ENCODE measurements around the gene LEKR1. TPM values are rescaled to one million over a fixed set of nuclear protein-coding genes. Genes with fewer than 3 reads are reported as not detected.
A peak's percentile ranks its signal among the peaks of the same experiment; 100 is the strongest.
"Not testable (repeated sequence)": the region's sequence is repeated elsewhere in the genome, so short reads cannot be mapped to it uniquely, and the experiment has no call there.

The LEKR1 gene
- total RNA-seq, 2 experiments from 2014 or later = 0.47 to 0.54 TPM

DNA sequence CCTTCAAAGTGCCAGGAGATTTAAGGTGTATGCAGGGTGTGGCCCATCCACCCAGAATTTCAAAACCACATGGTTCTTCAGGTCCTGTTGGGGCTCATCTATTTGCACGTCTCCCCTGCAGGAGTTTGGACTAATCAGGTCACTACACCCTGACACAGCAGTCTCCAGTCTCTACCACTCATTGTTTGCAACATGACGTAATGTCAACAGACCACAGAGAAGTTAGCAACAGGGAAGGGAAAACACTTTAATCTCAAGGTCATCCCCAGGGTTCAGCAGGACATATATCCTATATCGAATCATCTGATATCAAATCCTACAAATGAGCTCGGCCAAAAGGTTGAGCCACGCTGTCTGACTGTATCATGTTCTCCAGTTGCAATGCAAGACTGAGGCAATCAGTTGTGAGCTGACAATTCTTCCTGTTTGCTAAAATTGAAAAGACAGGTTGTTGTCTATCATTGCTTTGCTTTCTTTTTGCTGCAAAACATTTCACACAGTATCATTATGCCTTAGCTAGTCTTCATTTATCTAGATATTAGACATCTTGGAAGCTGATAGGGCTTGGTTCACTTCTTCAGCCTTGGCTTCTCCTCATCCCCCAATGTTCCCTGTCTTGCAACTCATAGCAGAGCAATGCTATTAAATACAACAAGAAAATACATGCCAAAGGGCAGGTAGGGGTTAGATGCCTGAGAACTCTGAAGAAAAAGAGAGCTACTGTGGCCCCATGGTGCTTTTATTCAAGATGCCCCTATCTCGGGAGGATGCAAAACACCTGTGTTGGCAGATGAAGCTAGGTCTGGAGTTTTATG lies 13.4 kb upstream of the LEKR1 start:
- no peaks in the 10 kb centered on the region for H3K27me3 Mint-ChIP-seq
- ChIA-PET CTCF (interaction anchor here (0.9 to 1.4 kb wide), 2 partner anchors 10 to 26 kb away, joined by 3 read pairs; no protein-coding TSS in a partner anchor), POLR2A (no interaction called here)
- H3K36me3 Mint-ChIP-seq (ENCODE audit: low read depth) = peaks cover 48% of the 10 kb centered on the region
- peak overlapping the region; percentile 12 for H3K4me3 Mint-ChIP-seq
- peak; percentile 11 for DNase-seq
- H3K4me1 Mint-ChIP-seq = peaks cover 58% of the 10 kb centered on the region
- H3K27ac Mint-ChIP-seq = peak overlapping the region; percentile 72
- peaks cover 13% of the 10 kb centered on the region for H3K9me3 Mint-ChIP-seq

DNA sequence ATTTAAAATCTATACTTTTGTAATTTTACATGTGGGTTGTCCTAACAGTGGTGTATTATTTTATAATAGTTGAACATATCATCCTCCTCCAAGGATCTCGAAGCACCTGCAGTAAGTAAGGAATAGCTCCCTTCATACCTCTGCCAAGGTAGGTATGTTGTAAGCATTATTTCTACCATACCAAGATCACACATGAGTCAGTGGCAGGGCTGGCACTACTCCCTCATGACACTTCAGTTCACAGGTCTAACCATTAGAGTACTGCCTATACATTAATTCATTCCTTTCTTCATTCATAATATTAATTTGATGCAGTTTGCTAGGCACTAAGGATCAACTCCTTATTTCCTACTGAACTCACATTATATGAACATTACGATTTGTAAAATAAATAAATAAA lies 11.9 kb upstream of the LEKR1 start:
- H3K4me1 Mint-ChIP-seq = peaks cover 73% of the 10 kb centered on the region
- H3K9me3 Mint-ChIP-seq = peaks cover 8% of the 10 kb centered on the region
- ChIA-PET POLR2A (interaction anchor here (0.5 kb wide), 1 partner anchor 139 kb away, joined by 3 read pairs; no protein-coding TSS in a partner anchor), CTCF (no interaction called here)
- H3K36me3 Mint-ChIP-seq (ENCODE audit: low read depth) = peaks cover 42% of the 10 kb centered on the region
- DNase-seq = no peak
- no peak overlapping the region for H3K4me3 Mint-ChIP-seq
- H3K27me3 Mint-ChIP-seq = no peaks in the 10 kb centered on the region
- no peak overlapping the region for H3K27ac Mint-ChIP-seq

DNA sequence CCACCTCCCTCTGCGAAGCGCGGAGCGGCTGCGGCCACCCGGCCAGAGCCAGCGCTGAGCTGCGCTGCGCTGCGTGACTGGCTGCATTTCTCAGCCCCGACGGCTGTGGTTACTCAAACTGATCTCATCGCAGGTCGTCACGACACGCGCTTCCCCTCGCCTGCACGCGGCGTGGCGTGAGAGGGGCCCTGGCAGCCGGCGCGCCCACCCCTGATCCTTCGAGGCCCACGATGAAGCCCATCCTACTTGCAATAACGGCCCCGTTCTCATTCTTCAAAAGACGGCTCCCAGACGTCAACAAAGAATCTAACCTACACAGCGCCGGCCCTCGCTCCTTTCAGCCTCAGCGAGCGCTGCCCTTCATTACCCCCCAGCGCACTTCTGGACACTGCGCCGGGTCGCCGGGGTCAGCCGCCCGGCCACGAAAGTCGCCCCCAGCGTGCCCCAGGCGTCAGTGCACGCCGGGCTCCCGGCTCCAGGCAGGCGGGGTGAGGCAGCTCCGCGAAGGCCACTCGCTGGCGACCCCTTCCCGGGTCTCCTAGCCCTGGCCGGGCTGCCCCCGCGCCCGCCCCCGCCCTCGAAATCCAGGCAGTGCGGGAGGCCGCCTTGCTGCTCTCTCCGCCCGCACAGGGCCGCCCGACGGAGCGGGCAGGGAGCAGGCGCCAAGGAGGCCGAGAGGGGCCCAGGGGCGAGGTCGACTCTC lies 9.9 kb upstream of the LEKR1 start:
- H3K36me3 Mint-ChIP-seq (ENCODE audit: low read depth) = peaks cover 36% of the 10 kb centered on the region
- ChIA-PET POLR2A (no interaction called here), CTCF (no interaction called here)
- no peaks in the 10 kb centered on the region for H3K27me3 Mint-ChIP-seq
- peaks cover 4% of the 10 kb centered on the region for H3K9me3 Mint-ChIP-seq
- H3K4me1 Mint-ChIP-seq = peaks cover 78% of the 10 kb centered on the region
- H3K27ac Mint-ChIP-seq = peak overlapping the region; percentile 98
- H3K4me3 Mint-ChIP-seq = peak overlapping the region; percentile 85
- DNase-seq = peak; percentile 50

DNA sequence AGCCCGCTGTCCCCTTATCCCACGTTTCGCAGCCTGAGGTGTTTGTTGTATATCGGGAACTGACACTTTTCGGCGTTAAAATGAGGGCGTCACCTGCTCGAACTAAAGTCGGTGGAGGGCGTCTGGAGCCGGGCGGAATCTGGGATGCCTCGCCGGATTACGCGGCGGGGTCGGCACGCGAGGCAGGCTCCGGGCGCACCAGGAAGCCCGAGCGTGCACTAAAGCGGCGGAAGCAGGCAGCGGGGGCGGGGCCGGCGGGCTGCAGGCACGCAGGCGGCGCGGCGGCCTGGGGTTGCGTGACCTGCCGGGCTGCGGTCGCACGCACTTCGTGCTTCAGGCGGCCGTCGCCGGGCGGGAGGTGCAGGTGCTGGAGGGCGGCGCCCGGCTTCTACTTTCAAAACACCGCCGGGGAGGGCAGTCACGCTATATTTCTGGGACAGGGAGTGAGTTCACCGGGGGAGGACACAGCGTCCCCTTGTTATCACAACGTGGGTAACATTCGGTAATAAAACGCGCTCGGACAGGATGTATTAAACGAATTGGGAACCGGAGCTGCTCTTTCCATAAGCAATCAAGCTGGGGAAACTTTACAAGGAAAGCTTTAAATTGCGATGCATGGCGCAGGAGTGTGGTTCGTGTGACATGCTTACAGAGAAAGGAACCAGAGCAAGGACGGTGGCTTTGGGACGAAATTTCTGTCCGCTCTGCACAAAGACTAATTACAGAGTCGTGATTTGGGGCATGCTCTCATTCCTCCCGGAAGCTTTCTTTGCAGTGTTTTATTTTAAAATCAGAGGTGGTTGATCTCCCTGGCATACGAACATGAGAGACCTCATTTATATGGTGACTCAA lies 9.1 kb upstream of the LEKR1 start:
- POLR2A ChIA-PET = no interaction called here
- CTCF ChIA-PET = interaction anchor here (0.7 kb wide), 1 partner anchor 13 kb away, joined by 3 read pairs; no protein-coding TSS in a partner anchor

DNA sequence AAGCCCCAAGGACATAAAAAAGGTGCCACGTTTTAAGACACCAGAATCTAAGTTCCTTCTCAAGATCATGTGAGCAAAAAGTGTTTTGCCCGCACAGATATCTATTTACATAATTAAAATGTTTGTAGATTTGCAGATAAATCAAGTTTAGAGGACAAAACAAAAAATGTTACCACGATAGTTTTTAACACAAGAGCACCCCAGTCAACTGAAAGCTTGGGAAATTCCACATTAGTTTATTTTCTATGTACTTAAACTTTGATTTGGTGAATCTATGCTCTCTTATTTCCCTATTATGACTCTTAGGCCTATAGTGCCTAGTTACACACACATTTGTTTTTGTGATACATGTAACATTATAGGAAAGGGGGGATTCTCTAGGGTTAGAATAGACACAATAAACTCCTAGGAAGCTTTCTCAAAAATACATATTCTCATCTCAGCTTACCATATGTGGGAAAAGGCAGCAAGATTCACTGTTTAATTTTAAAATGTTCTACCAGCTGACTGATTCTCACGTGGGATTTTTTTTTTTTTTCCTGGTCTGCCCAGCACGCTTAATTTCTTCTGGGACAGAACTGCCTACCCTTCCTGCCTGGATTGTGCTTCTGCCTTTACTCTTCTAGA lies 8.4 kb upstream of the LEKR1 start:
- ChIA-PET CTCF (interaction anchor here (0.6 to 0.7 kb wide), 2 partner anchors 13 to 15 kb away, joined by 3 read pairs; no protein-coding TSS in a partner anchor), POLR2A (no interaction called here)
- Mint-ChIP-seq H3K27ac (peak overlapping the region; percentile 96), H3K27me3 (no peaks in the 10 kb centered on the region), H3K36me3 (ENCODE audit: low read depth) (peaks cover 37% of the 10 kb centered on the region), H3K9me3 (peaks cover 7% of the 10 kb centered on the region), H3K4me1 (peaks cover 70% of the 10 kb centered on the region), H3K4me3 (peak overlapping the region; percentile 77)
- no peak for DNase-seq

More for the DNA sequence above, 9.1 kb upstream of the LEKR1 start:
- H3K27me3 Mint-ChIP-seq = no peaks in the 10 kb centered on the region
- H3K36me3 Mint-ChIP-seq (ENCODE audit: low read depth) = peaks cover 38% of the 10 kb centered on the region
- H3K9me3 Mint-ChIP-seq = peaks cover 7% of the 10 kb centered on the region
- peaks cover 77% of the 10 kb centered on the region for H3K4me1 Mint-ChIP-seq
- H3K27ac Mint-ChIP-seq = peak overlapping the region; percentile 96
- DNase-seq = peak; percentile 92
- H3K4me3 Mint-ChIP-seq = peak overlapping the region; percentile 77

DNA sequence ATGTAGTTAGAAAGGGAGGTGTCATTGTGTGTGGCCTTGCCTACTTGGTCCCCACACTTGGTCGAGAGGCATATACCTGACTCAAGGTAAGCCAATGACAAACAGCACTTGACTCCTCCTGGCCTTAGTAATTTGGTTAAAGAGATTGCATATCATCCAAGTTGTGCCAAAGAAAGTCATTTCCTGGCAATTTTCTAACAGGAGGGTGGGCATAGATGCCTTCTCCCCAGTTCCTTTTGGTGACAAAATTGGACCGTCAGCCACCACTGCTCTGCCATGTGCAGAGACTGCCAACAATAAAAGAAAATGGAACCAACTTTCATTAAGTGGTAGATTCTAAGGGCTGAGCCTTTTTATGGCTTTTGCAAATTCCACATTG lies 7.9 kb upstream of the LEKR1 start:
- Mint-ChIP-seq H3K27me3 (no peaks in the 10 kb centered on the region), H3K9me3 (peaks cover 7% of the 10 kb centered on the region), H3K4me1 (peaks cover 68% of the 10 kb centered on the region), H3K36me3 (ENCODE audit: low read depth) (peaks cover 36% of the 10 kb centered on the region), H3K4me3 (peak overlapping the region; percentile 77), H3K27ac (peak overlapping the region; percentile 96)
- ChIA-PET POLR2A (no interaction called here), CTCF (no interaction called here)
- no peak for DNase-seq

DNA sequence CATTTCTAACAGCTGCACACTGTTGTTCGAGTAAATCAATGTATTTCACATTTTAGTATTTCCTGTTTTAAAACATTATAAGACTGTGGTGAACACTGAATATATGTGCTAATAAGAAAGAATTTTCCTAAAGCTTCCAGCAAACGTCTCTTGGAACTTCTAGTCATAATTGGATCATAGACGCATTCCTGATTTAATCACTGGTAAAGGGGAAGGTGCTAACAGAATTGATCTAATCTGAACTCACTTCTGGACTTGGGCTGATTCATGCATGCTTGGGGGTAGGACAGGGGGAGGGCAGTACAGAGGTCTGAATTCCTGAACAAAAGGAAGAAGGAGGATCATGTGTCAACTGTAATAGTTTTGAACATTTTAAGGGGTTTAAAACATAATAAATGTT lies 7.3 kb upstream of the LEKR1 start:
- H3K9me3 Mint-ChIP-seq = peaks cover 7% of the 10 kb centered on the region
- H3K4me3 Mint-ChIP-seq = no peak overlapping the region
- ChIA-PET POLR2A (no interaction called here), CTCF (no interaction called here)
- H3K4me1 Mint-ChIP-seq = peaks cover 69% of the 10 kb centered on the region
- peaks cover 34% of the 10 kb centered on the region for H3K36me3 Mint-ChIP-seq (ENCODE audit: low read depth)
- no peaks in the 10 kb centered on the region for H3K27me3 Mint-ChIP-seq
- no peak for DNase-seq
- H3K27ac Mint-ChIP-seq = peak overlapping the region; percentile 16

DNA sequence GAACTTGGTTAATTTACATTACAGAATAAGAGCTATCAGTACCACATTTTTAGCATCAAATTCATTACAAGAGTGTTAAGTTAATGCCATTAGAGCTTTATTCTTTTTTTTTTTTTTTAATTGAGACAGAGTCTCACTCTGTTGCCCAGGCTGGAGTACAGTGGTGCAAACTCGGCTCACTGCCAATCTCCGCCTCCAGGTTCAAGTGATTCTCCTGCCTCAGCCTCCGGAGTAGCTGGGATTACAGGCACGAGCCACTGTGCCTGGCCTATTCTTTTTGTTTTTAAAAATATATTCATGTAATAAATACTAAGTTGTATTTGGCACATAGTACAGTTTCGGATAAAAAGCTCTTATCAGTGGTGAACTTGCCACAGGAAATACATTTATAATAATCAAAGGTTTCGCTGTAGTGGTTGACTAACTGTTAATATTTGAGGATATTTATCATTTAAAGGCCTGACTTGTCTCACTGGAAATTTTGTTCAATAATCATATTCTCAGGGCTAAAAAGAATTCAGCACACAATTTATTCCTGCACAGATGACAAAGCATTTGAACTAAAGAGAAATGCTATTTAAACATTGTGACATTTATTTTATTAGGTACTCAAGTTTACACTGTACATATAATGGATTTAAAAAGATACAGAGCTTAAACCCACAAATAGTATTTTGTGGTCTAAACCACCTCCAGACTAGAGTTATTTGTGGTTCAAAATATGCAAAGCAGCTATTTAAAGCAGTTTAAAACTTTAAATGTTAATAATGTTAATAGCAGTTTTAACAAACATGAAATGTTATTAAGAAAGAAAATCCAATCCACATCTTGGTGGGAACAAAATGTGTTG lies 6.1 kb upstream of the LEKR1 start:
- DNase-seq = no peak
- Mint-ChIP-seq H3K9me3 (peaks cover 7% of the 10 kb centered on the region), H3K27me3 (no peaks in the 10 kb centered on the region), H3K4me1 (peaks cover 71% of the 10 kb centered on the region), H3K27ac (peak overlapping the region; percentile 71), H3K36me3 (ENCODE audit: low read depth) (peaks cover 32% of the 10 kb centered on the region), H3K4me3 (no peak overlapping the region)
- POLR2A ChIA-PET = no interaction called here
- CTCF ChIA-PET = interaction anchor here (0.6 to 1.0 kb wide), 2 partner anchors 13 to 57 kb away, joined by 3 to 5 read pairs; no protein-coding TSS in a partner anchor

DNA sequence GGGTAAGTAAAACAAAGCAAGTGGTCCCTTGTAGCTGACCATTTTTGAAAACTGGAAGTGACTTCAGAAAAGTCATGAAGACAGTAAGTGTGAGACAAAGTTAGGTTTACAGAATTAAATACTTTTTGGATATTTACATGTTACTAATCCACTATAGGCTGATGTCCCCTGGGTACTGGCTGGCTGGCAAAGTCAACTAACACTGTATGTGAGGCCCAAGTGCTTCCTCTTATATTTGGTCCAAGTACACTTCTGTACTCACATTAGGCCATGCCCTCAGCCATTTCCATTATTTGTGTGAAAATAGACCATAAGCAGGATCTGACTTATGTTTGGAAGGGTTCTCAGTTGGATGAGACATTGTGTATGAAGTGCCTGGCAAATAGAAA lies 5.5 kb upstream of the LEKR1 start:
- POLR2A ChIA-PET = no interaction called here
- no peak for DNase-seq
- H3K4me3 Mint-ChIP-seq = no peak overlapping the region
- H3K27ac Mint-ChIP-seq = peak overlapping the region; percentile 71
- CTCF ChIA-PET = no interaction called here
- H3K36me3 Mint-ChIP-seq (ENCODE audit: low read depth) = peaks cover 26% of the 10 kb centered on the region
- peaks cover 73% of the 10 kb centered on the region for H3K4me1 Mint-ChIP-seq
- H3K27me3 Mint-ChIP-seq = no peaks in the 10 kb centered on the region
- peaks cover 3% of the 10 kb centered on the region for H3K9me3 Mint-ChIP-seq

DNA sequence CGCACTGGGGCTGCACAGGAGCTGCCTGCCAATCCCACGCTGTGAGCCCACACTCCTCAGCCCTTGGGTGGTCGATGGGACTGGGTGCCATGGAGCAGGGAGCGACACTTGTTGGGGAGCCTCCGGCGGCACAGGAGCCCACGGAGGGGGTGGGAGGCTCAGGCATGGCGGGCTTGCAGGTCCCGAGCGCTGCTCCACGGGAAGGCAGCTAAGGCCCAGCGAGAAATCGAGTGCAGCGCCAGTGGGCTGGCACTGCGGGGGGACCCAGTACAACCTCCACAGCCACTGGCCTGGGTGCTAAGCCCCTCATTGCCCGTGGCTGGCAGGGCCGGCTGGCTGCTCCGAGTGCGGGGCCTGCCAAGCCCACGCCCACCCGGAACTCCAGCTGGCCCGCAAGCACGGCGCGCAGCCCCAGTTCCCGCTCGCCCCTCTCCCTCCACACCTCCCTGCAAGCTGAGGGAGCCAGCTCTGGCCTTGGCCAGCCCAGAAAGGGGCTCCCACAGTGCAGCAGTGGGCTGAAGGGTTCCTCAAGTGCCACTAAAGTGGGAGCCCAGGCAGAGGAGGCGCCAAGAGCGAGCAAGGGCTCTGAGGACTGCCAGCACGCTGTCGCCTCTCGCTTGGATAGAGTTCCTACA lies 3.4 kb upstream of the LEKR1 start:
- ChIA-PET CTCF (interaction anchor here (0.7 to 1.4 kb wide), 2 partner anchors 9 to 140 kb away, joined by 3 to 4 read pairs; no protein-coding TSS in a partner anchor), POLR2A (interaction anchor here (0.5 kb wide), 1 partner anchor 145 kb away, joined by 3 read pairs; no protein-coding TSS in a partner anchor)
- H3K27ac Mint-ChIP-seq, H3K9me3 Mint-ChIP-seq, DNase-seq, H3K4me3 Mint-ChIP-seq, H3K27me3 Mint-ChIP-seq: not testable (repeated sequence)
- Mint-ChIP-seq H3K4me1 (peaks cover 74% of the 10 kb centered on the region), H3K36me3 (ENCODE audit: low read depth) (peaks cover 29% of the 10 kb centered on the region)

DNA sequence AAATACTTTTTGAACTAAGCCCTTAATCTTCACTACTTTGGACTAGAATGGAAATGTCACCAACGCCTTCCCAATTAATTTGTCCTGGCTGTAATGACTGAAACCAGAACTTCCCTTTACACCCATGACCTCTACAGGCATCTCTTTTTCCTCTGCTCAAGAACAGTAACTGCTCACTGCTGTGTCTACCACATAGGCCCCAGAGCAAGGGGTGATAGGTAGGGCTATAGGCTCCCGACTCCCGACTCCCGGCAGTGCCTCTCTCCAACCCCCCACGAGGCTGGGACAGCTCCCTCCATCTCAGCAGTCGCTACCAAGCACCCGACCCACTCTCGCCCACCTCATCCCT lies 384 bp upstream of the LEKR1 start:
- no peak for DNase-seq
- Mint-ChIP-seq H3K4me1 (peaks cover 51% of the 10 kb centered on the region), H3K4me3 (peak overlapping the region; percentile 88), H3K36me3 (ENCODE audit: low read depth) (peaks cover 23% of the 10 kb centered on the region), H3K27ac (peak overlapping the region; percentile 96), H3K27me3 (peaks cover 4% of the 10 kb centered on the region), H3K9me3 (peaks cover 3% of the 10 kb centered on the region)
- ChIA-PET CTCF (no interaction called here), POLR2A (no interaction called here)

Data from activated CD4-positive, alpha-beta T cell treated with anti-CD3 and anti-CD28 coated beads, Interleukin-2, amount 10 ng/mL, durations not matched to agents 7 days and 5 days (primary cell).